ENCODE results near the gene IPO7.
"Not testable (repeated sequence)": the region's sequence is repeated elsewhere in the genome, so short reads cannot be mapped to it uniquely, and the experiment has no call there.

The IPO7 gene

GRCh38 chr11:9397746-9398680 is 13.6 kb downstream of the IPO7 start:
- no peak for DNase-seq

DNA sequence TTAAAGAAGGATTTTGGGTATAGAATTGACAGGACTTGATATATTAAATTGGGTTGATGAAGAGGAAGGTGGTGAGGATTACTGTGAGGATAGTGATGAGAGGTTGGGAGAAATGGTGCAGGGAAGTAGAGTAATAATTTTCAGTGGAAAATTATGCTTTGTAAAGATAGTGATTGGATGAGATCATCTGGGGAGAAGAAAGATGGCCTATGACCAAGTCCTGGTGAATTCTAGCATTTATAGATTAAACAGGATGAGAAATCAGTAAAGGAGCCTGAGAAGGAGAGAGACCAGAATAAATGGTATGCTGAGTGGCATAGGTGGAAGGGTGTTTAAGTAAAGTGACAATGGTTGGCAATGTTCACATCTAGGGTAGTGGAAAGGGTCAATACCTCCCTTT is 15.0 kb downstream of the IPO7 start:
- no peak for DNase-seq

GRCh38 chr11:9401884-9402283 is 17.4 kb downstream of the IPO7 start:
- not testable (repeated sequence) for DNase-seq

DNA sequence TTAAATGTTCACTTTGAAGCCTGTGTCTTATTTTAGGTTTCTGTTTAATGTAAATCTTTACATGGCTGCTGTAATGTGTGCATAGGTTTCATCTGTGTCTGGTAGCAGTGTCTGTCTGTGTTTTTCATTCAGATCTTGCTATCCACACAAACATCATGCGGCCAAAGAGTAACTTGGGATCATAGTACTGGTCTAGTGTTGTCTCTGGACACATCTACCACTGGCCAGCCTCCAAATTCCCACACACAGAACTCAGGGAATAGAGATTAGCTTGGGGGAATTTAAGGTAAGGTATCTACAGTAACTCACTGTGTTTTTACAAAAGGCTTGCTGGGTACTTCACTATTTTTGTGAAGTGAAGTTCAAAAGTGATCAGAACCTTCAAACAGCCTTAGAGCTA is 44.3 kb downstream of the IPO7 start:
- no peak for DNase-seq

- DNase-seq, result no peak
These were observed 54.2 kb downstream of the IPO7 start for GRCh38 chr11:9438611-9439010.

- no peak for DNase-seq
These were observed 61.8 kb downstream of the IPO7 start for GRCh38 chr11:9446230-9446629.

DNA sequence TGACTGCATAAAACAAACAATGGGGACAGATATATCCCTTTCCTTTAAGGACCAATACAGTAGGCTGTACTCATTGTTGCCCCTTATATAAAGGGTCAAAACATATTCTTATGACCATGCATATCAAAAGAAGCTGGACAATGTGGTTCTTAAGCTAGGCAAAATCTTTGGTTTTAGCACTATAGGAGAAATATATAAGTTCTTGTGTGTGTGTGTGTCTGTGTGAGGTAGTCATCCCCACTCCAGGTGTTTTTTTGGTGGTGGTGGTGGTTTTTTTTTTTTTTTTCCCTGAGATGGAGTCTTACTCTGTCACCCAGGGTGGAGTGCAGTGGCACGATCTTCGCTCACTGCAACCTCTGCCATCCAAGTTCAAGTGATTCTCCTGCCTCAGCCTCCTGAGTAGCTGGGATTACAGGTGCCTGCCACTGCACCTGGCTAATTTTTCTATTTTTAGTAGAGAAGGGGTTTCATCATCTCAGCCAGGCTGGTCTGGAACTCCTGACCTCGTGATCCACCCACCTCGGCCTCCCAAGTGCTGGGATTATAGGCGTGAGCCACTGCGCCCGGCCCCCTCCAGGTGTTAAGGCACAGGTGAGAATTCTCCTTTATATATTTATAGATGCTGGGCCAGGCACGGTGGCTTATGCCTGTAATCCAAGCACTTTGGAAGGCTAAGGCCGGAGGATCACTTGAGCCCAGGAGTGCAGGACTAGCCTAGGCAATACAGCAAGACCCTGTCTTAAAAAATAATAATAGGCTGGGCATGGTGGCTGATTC is 64.3 kb downstream of the IPO7 start:
- no peak for DNase-seq

DNA sequence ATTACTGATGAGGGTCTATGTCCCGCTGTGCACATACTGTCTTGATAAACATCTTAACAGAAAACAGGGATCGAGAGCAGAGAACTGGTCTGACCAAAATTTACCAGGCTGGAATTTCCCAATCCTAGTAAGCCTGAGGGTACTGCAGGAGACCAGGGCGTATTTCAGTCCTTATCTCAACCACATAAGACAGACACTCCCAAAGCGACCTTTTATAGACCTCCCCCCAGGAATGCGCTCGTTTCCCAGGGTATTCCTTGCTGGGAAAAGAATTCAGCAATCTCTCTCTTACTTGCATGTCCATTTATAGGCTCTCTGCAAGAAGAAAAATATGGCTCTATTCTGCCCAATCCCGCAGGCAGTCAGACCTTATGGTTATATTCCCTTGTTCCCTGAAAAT is 67.6 kb downstream of the IPO7 start:
- DNase-seq, result not testable (repeated sequence)

GRCh38 chr11:9455722-9456121 is 71.3 kb downstream of the IPO7 start:
- DNase-seq, result no peak

DNA sequence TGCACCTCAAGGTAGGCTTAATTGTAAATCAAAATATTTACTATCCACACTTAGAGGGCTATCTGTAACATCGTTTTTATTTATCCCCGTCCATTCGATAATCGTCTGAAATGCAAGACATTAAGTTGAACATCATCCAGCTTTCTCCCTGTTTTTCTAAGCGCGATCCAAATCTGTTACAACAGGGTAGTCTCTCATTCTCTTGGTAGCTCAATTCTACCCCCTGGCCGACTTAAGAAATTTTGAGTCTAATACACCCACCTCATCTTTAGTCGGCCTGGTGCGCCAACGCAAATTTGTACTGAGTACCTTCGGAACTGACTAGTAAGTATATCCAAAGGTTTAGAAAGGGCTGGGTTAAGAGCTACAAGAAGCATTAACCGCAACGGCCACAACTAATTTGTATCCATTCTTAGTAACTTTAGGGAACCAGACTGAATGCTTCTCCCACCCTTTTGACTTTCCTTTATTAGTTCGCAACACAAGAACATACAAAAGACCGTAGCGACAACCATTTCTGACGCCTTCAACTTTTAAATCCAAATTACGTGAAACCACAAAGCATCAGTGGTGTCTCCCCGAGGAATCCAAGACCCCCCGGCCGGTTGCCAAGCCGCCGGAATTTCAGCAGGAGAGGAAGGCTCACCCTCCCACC is 75.3 kb downstream of the IPO7 start:
- DNase-seq, result peak in 26 of 56 donors; percentile 2 to 65 (median 16)

GRCh38 chr11:9460322-9461062 is 76.0 kb downstream of the IPO7 start, which contains the start of gene ZNF143:
ZNF143 (plus strand) TSS chr11:9461012; CDS start chr11:9471309, 10,297 bp downstream.
- DNase-seq, result peak; percentile 96 to 100 (median 100)

DNA sequence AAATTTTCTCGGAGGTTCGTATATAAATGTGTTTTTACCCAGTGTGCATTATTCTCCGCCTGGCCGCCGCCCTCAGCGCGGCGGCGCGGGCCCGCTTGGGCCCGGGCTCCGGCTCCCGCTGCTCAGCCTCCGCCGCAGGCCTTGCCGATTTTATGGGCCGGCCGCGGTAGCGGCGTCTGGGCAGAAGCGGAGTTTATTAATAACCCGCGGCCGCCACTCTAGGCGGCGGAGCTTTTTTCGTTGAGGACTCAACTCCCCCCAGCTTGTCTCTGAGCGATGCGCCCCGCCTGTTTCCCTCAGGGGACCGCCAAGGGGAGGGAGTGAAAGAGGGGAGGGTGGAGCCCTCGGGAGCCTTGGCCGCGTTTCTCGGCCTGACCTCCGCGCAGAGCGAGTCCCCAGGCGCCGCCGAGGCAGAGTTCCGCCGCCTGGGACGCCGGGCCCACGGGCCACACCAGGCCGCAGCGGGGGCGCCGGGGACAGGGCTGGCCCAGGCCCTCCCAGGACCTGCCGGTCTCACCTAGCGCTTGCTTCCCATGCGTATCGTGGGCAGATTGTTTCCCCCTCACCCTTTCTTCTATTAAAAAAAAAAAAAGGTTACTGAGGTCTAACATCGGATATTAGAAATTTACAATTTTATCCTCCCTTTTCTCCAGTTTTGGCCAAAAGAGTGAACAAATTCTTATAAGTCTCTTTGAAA is 76.8 kb downstream of the IPO7 start:
- DNase-seq, result peak in 53 of 56 donors; percentile 21 to 95 (median 83)

GRCh38 chr11:9461760-9462134 is 77.3 kb downstream of the IPO7 start:
- no peak for DNase-seq

DNA sequence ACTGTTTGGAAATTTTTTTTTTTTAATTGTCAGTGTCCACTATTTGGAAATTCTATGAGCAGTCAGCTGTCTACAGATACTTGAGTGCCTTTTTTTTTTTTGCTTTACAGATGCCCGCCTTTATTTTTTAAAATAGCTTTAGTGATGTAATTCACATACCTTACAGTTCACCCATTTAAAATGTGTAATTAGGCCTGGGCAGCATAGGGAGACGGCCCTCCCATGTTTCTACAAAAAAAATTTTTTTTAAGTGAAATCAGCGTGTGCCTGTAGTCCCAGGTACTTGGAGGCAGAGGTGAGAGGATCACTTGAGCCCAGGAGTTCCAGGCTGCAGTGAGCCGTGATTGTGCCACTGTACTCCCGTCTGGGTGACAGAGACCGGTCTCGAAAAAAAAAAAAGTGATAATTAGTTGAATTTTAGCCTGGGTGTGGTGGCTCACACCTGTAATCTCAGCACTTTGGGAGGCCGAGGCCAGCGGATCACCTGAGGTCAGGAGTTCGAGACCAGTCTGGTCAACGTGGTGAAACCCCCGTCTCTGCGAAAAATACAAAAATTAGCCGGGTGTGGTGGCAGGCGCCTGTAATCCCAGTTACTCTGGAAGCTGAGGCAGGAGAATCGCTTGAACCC is 77.8 kb downstream of the IPO7 start:
- DNase-seq, result no peak

DNA sequence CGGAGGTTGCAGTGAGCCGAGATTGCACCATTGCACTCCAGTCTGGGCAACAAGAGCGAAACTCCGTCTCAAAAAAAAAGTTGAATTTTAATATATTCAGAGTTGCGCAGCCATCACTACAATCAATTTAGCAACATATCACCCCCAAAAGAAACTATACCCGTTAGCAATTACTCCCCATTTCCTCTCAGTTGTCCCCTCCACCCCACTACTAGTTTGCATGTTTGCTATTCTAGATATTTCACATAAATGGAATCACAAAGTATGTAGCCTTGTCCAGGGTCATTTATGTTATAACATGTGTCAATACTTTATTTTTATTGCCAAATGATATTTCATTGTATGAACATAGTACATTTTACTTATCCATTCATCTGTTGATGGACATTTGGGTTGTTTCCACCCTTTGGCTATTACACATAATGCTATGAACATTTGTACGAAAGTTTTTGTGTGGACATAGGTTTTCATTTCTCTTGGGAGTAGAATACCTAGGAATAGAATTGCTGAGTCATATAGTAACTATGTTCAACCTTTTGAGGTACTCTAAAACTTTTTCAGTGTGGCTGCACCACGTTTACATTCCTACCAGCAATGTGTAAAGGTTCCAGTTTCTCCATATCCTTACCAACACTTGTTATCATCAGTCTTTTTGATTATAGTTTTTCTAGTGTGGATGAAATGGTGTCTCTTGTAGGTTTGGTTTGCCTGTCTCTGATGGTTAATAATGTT is 78.5 kb downstream of the IPO7 start:
- DNase-seq, result no peak

DNA sequence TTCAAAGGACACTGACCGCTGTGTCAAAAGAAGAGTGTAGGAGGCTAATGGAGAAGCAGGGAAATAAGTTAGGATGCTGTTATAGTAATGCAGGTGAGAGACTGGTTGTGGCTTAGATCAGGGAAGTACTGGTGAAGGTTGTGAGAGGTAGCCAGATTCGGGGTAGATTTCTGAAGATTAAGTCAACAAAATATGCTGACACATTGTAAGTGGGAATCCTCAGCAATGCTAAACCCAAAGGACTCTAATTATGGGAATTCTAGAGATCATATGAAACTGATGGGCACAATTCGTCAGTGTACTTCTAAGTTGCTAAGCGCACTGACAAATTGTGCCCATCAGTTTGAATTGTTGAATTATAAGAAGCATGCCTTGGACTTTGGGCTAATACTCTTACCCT is 86.3 kb downstream of the IPO7 start:
- DNase-seq, result no peak

DNA sequence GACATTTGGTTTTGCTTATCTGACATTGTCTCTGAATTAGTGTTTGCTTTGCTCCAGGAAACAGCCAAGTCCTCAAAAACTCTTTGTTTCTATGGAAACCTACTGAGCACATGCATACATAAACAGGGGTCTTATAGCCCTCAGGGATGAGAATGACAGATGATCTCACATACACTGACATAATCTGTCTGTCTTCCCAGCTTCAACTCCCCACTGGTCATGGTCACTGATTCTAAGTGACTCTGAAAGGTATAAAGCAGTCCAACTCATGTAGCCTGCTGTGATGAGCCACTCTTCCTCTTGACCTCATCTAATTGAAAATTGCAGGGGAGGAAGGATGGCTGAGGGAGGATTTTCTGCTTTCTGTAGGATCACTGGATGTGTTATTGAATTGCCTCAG is 89.0 kb downstream of the IPO7 start:
- DNase-seq, result no peak

DNA sequence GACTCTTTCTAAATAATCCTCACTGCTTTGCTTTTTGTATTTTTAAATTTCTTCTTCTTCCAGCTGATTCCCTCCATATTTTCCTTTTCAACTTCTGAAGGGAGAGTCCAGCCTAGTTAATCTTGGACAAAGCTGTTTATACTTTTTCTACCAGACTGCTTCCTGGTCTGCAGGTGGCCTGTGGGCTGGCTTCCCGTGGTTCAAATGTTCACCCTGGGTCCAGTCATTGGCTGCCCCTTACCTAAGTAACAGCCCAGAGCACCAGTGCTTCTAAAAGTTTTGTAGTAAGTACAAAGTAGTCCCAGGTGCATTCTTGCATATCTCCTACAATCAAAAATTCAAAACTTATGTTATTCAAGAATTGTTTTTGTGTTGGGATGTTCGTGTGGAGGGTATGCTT is 95.4 kb downstream of the IPO7 start:
- DNase-seq, result no peak

- DNase-seq, result no peak
These were observed 104.8 kb downstream of the IPO7 start for GRCh38 chr11:9489080-9489765.
